Endothelial cell of umbilical vein (primary cell): ENCODE data around the gene CYGB.

Source experiments
- CTCF ChIP-seq, 2 donors: IDR thresholded peaks; 1 replicate in 1 of 2; 2 replicates in 1 of 2; pipeline ENCODE4 v1.5.1; 2011; ENCODE audit warnings: low read length in 2 of 2, mild to moderate bottlenecking in 2 of 2, moderate library complexity in 2 of 2, control low read depth in 1 of 2, inconsistent platforms in 1 of 2, low read depth in 1 of 2; ENCODE audit not compliant: insufficient read depth in 1 of 2; ENCODE audit errors: extremely low read depth in 1 of 2
- EZH2 ChIP-seq: IDR thresholded peaks from 2 replicates; pipeline ENCODE4 v1.6.1; 2012; ENCODE audit warnings: borderline replicate concordance, low read depth, mild to moderate bottlenecking, moderate library complexity, low read length, inconsistent platforms; ENCODE audit not compliant: severe bottlenecking
- GATA2 ChIP-seq: IDR thresholded peaks from 2 replicates; pipeline ENCODE4 v1.7.0; 2011; ENCODE audit warnings: low read depth, mild to moderate bottlenecking, moderate library complexity, mixed read lengths, low read length; ENCODE audit not compliant: insufficient read length, insufficient read depth
- JUN ChIP-seq: IDR thresholded peaks from 2 replicates; pipeline ENCODE4 v1.6.1; 2011; ENCODE audit warnings: borderline replicate concordance, low read depth; ENCODE audit not compliant: insufficient read length, insufficient read depth
- MAX ChIP-seq: IDR thresholded peaks from 2 replicates; pipeline ENCODE4 v1.6.1; 2011; ENCODE audit not compliant: insufficient read depth, insufficient read length
- MYC ChIP-seq: IDR thresholded peaks from one replicate; pipeline ENCODE4 v1.6.1; 2011; ENCODE audit warnings: mild to moderate bottlenecking, low read depth, low read length
- POLR2A ChIP-seq: IDR thresholded peaks from 2 replicates; pipeline ENCODE4 v1.6.1; 2012; ENCODE audit warnings: low read depth, mild to moderate bottlenecking, control low read depth, low read length
- POLR2AphosphoS5 ChIP-seq: IDR thresholded peaks from 2 replicates; pipeline ENCODE4 v1.6.1; 2012; ENCODE audit warnings: low read depth, mild to moderate bottlenecking, control low read depth, low read length, moderate library complexity; ENCODE audit not compliant: insufficient read depth

GRCh38 chr17:76484228-76484725 is 53.2 kb downstream of the CYGB start:
- TF ChIP-seq CTCF (IDR thresholded peaks at IDR 0.05; ENCODE audit: extremely low read depth in 1 of 2, insufficient read depth in 1 of 2, low read depth in 1 of 2, low read length in 2 of 2) (no peak), EZH2 (no peak), JUN (no peak), POLR2A (no peak), POLR2AphosphoS5 (no peak), MAX (no peak), GATA2 (no peak), MYC (no peak)
